OCI-LY7 (cell line): ENCODE measurements around the gene BSND.

Experiments used
- EZH2phosphoT487 ChIP-seq: fragments of 200-600 bp; sonication (generic); IDR thresholded peaks from 2 replicates; pipeline ENCODE4 v1.6.1; 2018; ENCODE audit warnings: low read depth, borderline replicate concordance, mild to moderate bottlenecking, mixed run types, antibody characterized with exemption, low read length, moderate library complexity, mixed read lengths
- TF ChIP-seq, protein P1 (sequence below): fragments of 200-600 bp; sonication (generic); conservative IDR thresholded peaks from 2 replicates; pipeline ENCODE4 v1.5.1; 2014; ENCODE audit warnings: mild to moderate bottlenecking, antibody characterized with exemption, low read length, moderate library complexity, mixed read lengths

DNA sequence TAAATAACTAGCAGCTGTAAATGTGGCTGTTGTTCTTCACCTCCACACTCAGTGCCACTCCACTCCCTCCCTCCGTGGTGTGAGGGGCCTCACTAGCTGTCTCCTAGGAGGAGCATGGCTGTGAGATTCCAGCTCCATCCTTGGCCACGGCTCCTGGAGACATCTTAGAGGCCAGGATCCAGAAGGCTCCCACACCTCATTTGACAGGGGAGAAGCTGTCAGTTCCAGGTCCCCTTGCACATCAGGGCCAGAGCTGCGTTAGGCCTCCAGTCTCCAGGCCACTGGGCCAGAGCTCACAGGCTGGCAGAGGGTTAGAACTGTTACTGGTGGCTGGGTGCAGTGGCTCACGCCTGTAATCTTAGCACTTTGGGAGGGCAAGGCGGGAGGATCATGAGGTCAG, 55.7 kb downstream of the BSND start:
- TF ChIP-seq, protein P1, sequence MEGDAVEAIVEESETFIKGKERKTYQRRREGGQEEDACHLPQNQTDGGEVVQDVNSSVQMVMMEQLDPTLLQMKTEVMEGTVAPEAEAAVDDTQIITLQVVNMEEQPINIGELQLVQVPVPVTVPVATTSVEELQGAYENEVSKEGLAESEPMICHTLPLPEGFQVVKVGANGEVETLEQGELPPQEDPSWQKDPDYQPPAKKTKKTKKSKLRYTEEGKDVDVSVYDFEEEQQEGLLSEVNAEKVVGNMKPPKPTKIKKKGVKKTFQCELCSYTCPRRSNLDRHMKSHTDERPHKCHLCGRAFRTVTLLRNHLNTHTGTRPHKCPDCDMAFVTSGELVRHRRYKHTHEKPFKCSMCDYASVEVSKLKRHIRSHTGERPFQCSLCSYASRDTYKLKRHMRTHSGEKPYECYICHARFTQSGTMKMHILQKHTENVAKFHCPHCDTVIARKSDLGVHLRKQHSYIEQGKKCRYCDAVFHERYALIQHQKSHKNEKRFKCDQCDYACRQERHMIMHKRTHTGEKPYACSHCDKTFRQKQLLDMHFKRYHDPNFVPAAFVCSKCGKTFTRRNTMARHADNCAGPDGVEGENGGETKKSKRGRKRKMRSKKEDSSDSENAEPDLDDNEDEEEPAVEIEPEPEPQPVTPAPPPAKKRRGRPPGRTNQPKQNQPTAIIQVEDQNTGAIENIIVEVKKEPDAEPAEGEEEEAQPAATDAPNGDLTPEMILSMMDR = no peak
- TF ChIP-seq EZH2phosphoT487 = no peak
